Hematopoietic multipotent progenitor cell treated with erythropoietin and hydrocortisone succinate and interleukin-3 and kit ligand, for 4 days (in vitro differentiated cells): ENCODE measurements around the gene NEO1.
"Not testable (repeated sequence)": the region's sequence is repeated elsewhere in the genome, so short reads cannot be mapped to it uniquely, and the experiment has no call there.

Experiments
- DNase-seq: peaks from one replicate; pipeline ENCODE4 v3.0.0-alpha.2; 2015

Gene NEO1

GRCh38 chr15:73142802-73143762 is 90.8 kb downstream of the NEO1 start:
- no peak for DNase-seq

- no peak for DNase-seq
Observed at GRCh38 chr15:73143763-73144155, 91.5 kb downstream of the NEO1 start.

- DNase-seq = no peak
Observed at GRCh38 chr15:73146419-73146818, 94.2 kb downstream of the NEO1 start.

GRCh38 chr15:73150831-73151230 is 98.6 kb downstream of the NEO1 start:
- no peak for DNase-seq

GRCh38 chr15:73153024-73153423 is 100.8 kb downstream of the NEO1 start:
- DNase-seq = no peak

DNA sequence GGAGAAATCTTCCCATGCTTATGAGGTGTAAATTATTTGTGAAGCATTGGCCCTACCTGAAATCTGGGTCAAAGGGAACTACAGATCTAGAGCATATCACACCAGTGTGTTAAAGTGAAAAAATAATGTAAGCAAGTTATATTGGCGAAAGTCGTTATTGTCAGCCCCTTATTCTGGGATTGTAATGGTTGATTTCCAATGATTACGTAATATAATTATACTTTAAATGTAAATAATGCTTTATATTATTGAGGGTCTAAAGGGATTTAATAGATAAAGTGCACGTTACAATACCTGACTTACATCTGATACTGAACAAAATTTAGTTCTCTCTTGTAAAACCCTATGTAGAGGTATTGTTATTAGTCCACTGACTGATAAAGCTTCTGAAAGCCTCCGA is 101.2 kb downstream of the NEO1 start:
- DNase-seq = no peak

GRCh38 chr15:73156431-73157191 is 104.3 kb downstream of the NEO1 start:
- DNase-seq = peak; percentile 4

DNA sequence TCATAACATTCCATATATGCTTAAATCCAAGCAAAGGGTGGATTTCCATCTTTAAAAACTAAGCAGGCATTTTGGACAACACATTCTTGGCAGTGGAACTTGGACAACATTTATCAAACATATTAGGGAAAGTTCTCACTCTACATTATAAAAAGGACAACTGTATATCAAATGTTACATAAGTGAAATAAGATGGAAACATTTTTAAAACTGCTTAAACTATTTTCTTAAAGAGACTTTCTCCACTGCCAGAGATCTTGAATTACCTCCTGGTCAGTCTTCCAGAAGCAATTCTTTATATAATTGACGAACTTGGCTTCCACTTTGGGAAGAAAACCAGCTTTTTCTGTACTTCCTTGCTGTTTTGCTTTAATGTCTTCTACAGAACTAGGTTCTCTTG is 109.3 kb downstream of the NEO1 start:
- DNase-seq = no peak

GRCh38 chr15:73165435-73165834 is 113.2 kb downstream of the NEO1 start:
- DNase-seq = no peak

- peak; percentile 26 for DNase-seq
Observed at GRCh38 chr15:73165844-73166243, 113.6 kb downstream of the NEO1 start.

- not testable (repeated sequence) for DNase-seq
Observed at GRCh38 chr15:73166711-73167110, 114.4 kb downstream of the NEO1 start.

DNA sequence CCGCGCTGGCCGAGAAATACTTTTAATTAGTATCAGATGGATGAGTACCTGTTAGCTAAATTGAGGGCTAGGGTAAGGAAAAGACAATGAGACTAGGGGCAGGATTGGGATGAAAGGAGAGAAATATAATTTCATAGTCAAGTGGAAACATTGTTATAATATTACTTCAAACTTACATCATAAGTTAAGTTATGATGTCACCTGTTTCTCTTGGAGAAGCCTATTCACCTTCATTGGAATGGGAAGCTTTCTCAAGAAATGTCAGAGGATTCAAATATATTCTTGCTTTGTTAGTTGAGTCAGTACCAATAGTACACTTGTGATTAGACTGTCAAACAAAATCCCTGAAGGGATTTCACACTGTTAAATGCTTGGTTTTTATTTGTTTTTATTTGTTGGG is 116.2 kb downstream of the NEO1 start:
- DNase-seq = no peak

- no peak for DNase-seq
Observed at GRCh38 chr15:73171711-73172110, 119.4 kb downstream of the NEO1 start.

- DNase-seq = no peak
Observed at GRCh38 chr15:73172508-73172907, 120.2 kb downstream of the NEO1 start.

DNA sequence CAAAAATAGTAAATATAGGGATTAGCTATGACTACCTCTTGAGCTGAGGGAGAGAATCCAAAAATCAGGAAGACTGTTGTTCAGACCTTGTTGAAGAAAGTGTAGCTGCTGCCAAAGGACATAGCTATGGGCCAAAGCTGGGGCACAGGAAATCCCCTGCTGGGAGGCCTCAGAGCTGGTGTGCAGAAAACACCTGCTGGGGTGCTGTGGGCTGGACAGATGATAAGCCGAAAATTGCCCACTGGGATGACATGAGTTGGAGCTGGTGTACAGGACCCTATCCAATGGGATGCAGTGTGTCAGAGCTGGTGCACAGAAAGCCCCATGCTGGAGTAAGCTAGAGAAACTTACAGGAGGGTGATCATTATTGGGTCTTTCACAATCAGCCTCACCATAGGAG is 121.9 kb downstream of the NEO1 start:
- DNase-seq = no peak

GRCh38 chr15:73175382-73175781 is 123.1 kb downstream of the NEO1 start:
- no peak for DNase-seq

DNA sequence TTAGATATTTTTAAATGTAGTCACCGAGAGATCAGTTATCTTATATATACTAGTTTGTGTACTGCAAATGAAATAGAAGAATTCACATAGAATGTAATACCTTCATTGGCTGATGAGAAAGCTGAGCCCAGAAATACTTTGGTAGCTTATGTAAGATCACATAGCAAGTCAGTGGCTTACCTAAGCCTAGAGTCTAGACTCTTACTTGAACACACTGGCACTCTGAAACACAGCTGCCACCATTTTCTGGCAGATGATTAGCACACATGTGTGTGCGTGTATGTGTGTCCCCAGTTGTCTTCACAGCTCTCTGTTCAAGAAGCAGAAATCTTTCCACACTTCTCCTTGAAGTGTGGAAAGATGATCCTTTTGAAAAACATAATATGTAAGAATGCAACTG is 124.3 kb downstream of the NEO1 start:
- no peak for DNase-seq

DNA sequence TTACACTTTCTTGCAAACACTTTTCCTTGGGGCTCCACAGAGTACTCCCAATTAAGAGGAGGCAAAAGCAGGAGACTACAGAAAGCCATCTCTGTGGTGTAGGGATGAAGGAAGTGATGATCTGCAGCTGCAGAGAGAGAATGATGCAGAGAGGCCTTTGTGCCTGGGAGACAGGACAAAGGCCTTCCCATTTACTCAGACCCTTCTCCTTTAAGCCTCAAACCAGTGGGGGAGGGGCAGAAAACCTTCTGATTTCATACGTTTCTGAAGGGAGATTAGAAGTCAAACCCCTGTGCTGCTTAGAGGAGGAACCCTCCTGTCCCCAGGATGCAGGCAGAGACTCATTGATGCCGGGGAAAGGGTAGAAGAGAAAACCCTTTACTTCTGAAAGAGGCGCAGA is 130.8 kb downstream of the NEO1 start:
- no peak for DNase-seq

DNA sequence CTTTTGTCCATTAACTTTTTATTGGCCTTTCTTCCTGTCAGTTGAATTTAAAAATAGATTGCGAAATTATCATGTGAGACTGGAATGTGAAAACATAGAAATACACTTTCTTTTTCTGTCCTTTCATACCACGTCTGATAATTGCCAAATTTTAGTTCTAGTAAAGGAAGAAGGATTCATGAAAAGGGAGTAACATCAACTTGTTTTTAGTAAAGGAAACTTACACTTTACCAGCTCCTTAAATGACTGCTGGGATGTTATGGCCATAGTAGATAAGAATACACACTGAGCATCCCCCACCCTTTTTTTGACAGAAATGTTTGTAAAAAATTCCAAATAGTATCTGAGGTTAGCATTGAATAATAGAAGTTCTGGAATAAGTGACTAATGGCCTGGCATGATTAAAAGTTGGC is 137.9 kb downstream of the NEO1 start:
- DNase-seq = peak; percentile 68

DNA sequence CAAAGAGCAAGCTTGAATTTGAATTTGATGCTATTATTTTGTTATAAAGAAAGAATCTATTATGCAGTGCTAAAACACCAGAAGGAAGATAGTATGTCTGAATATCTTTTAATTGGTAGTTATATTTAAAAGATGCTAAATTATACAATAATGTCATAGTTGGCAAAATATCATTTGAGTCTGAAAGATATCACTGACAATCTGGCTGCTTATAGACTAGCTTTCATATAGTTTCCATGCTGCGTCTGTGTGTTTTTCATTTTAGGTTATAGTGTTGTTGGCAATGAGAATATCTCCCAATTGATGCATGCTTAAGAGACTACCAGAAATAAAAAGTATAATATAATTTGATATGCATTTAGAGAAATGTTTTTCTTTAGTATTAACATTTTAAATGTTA is 142.9 kb downstream of the NEO1 start:
- no peak for DNase-seq

DNA sequence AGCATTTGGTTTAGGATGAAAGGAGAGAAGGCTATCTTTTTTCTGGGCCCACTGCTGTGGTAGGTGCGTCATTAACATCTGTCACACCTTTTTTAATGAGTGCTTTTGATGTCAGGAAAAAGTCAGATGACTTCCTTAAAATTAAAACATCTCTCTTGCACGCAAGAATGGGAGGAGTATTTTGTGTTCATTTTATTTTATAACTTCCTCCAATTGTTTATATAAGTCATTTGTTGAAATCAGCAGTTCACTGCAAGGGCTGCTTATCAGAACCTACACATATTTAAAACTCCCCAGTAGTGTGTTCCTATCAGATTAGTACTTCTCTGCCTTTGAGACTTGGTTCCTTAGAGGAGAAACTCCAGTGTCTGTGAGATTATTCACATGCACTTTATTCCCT is 143.8 kb downstream of the NEO1 start:
- peak; percentile 81 for DNase-seq

DNA sequence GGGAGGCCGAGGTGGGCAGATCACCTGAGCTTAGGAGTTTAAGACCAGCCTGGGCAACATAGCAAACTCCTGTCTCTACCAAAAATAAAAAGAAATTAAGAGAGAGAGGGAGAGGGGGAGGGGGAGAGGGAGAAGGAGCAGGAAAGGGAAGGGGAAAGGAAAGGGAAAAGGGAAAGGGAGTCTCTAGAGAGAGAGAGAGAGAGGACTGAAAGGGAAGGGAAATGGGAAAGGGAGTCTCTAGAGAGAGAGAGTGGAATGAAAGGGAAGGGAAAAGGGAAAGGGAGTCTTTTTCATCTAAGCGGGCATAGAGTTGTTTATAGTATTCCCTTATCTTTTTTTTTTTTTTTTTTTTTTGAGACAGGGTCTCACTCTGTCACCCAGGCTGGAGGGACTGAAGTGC is 148.1 kb downstream of the NEO1 start:
- DNase-seq = no peak

DNA sequence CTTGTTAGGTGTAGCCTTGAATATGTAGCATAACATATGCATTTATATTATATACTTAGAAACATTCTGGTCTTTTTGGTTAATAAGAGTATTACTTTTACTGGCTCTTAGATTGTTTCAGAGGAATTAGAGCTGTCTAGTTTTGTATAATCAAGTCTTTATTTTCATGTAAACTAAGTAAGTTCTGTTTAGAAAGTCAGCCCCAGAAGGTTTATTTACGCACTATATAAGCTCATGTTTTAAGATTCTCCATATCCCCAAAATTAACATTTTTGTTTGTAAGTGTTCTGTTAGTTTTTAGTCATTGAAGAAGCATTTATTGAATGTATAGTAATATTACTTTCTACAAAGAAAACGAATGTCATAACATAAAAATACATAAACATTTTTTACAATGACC is 158.4 kb downstream of the NEO1 start:
- no peak for DNase-seq

- no peak for DNase-seq
Observed at GRCh38 chr15:73212424-73212823, 160.2 kb downstream of the NEO1 start.
